Activated B cell treated with CpG ODN at 0.5 μM for 24 hours (primary cell): Measurements from ENCODE around the gene C12orf75. TPM values are rescaled to one million over a fixed set of nuclear protein-coding genes. Genes with fewer than 3 reads are reported as not detected.

ENCODE experiments used
- ATAC-seq: fragments of 200-7000 bp; cut with Tn5 transposase; one replicate; pipeline ENCODE4 v1.10.0; 2021; ENCODE audit warnings: low read depth, mild to moderate bottlenecking, moderate library complexity
- CTCF ChIA-PET: fragments of 350-600 bp; sonication (Branson Sonifier 250); formaldehyde crosslinking; loops from one replicate; lab custom pipeline; 2021; ENCODE audit warnings: antibody characterized with exemption; lab: Charles Lee
- POLR2A ChIA-PET: fragments of 350-600 bp; sonication (Branson Sonifier 250); formaldehyde crosslinking; loops from one replicate; lab custom pipeline; 2021; ENCODE audit warnings: antibody characterized with exemption; lab: Charles Lee
- DNase-seq: peaks from one replicate; pipeline ENCODE4 v3.0.0; 2022
- H3K27ac Mint-ChIP-seq: one replicate; pipeline ENCODE4 v1.8.0; 2020; ENCODE audit warnings: mixed read lengths
- H3K27me3 Mint-ChIP-seq: one replicate; pipeline ENCODE4 v1.8.0; 2021; ENCODE audit warnings: mixed read lengths
- H3K36me3 Mint-ChIP-seq: one replicate; pipeline ENCODE4 v1.8.0; 2021; ENCODE audit warnings: low read depth, mixed read lengths
- H3K4me1 Mint-ChIP-seq: one replicate; pipeline ENCODE4 v1.8.0; 2021; ENCODE audit warnings: mixed read lengths
- H3K4me3 Mint-ChIP-seq: one replicate; pipeline ENCODE4 v1.8.0; 2020; ENCODE audit warnings: mild to moderate bottlenecking, mixed read lengths
- H3K9me3 Mint-ChIP-seq: one replicate; pipeline ENCODE4 v1.8.0; 2020; ENCODE audit warnings: mixed read lengths
- intact Hi-C: fragments of 100-400 bp; cut with micrococcal nuclease; formaldehyde crosslinking; loops from one replicate; pipeline ENCODE4 v1.15.1; 2024
- total RNA-seq: library from RNA; stranded (reverse); gene quantifications from 2 replicates; pipeline ENCODE4 v1.2.3, GENCODE V29; 2022
- TF ChIP-seq, protein P1 (sequence below): fragments of 200-600 bp; IDR thresholded peaks from one replicate; pipeline ENCODE4 v1.8.0; 2022; ENCODE audit warnings: antibody characterized with exemption, mild to moderate bottlenecking

Gene C12orf75
- total RNA-seq, 1 donor from 2014 or later: 37.1 TPM

GRCh38 chr12:105334582-105334981, 4.1 kb downstream of the C12orf75 start:
- TF ChIP-seq, protein P1, sequence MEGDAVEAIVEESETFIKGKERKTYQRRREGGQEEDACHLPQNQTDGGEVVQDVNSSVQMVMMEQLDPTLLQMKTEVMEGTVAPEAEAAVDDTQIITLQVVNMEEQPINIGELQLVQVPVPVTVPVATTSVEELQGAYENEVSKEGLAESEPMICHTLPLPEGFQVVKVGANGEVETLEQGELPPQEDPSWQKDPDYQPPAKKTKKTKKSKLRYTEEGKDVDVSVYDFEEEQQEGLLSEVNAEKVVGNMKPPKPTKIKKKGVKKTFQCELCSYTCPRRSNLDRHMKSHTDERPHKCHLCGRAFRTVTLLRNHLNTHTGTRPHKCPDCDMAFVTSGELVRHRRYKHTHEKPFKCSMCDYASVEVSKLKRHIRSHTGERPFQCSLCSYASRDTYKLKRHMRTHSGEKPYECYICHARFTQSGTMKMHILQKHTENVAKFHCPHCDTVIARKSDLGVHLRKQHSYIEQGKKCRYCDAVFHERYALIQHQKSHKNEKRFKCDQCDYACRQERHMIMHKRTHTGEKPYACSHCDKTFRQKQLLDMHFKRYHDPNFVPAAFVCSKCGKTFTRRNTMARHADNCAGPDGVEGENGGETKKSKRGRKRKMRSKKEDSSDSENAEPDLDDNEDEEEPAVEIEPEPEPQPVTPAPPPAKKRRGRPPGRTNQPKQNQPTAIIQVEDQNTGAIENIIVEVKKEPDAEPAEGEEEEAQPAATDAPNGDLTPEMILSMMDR: no peak
- H3K27ac Mint-ChIP-seq: no peak overlapping the region
- POLR2A ChIA-PET: no interaction called here
- peaks cover 35% of the 10 kb centered on the region for H3K4me1 Mint-ChIP-seq
- H3K27me3 Mint-ChIP-seq: no peaks in the 10 kb centered on the region
- DNase-seq (no peak), ATAC-seq (no peak)
- CTCF ChIA-PET: interaction anchor here (0.6 kb wide), 1 partner anchor 58 kb away, joined by 3 read pairs; no protein-coding TSS in a partner anchor
- no peak overlapping the region for H3K4me3 Mint-ChIP-seq
- no peaks in the 10 kb centered on the region for H3K9me3 Mint-ChIP-seq
- intact Hi-C loops: loop anchor here (10.0 kb wide), 1 partner anchor 1050 kb away; no protein-coding TSS in a partner anchor
- H3K36me3 Mint-ChIP-seq: no peaks in the 10 kb centered on the region

DNA sequence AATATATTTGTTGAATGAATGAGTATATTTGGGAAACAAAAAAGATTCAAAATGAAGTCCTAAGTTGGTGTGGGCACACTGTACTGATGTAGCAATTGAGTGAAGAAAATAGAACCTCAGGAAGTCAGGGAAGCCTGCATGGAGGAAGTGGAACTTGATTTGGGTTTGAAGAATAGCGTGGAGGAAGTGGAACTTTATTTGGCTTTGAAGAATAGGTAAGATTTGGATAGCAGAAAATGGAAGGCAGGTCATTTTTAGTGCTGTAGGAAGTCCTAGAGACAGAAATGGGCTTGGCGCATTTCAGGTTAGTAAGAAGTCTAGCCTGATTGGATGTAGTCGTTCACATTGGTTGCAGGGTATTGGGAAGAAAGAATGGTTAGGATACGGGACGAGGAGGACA, 5.4 kb downstream of the C12orf75 start:
- intact Hi-C loops: loop anchor here (10.0 kb wide), 1 partner anchor 1051 kb away; no protein-coding TSS in a partner anchor
- TF ChIP-seq, protein P1: no peak
- CTCF ChIA-PET: no interaction called here
- Mint-ChIP-seq H3K9me3 (peaks cover 6% of the 10 kb centered on the region), H3K4me1 (peaks cover 30% of the 10 kb centered on the region), H3K36me3 (peaks cover 6% of the 10 kb centered on the region), H3K27ac (no peak overlapping the region), H3K4me3 (no peak overlapping the region), H3K27me3 (no peaks in the 10 kb centered on the region)
- POLR2A ChIA-PET: interaction anchor here (0.8 kb wide), 1 partner anchor 100 kb away, joined by 3 read pairs; the partner anchor contains the start of gene APPL2
- DNase-seq (no peak), ATAC-seq (no peak)

GRCh38 chr12:105336411-105336810, 5.9 kb downstream of the C12orf75 start:
- intact Hi-C loops: loop anchor here (10.0 kb wide), 1 partner anchor 1052 kb away; no protein-coding TSS in a partner anchor
- CTCF ChIA-PET: no interaction called here

DNA sequence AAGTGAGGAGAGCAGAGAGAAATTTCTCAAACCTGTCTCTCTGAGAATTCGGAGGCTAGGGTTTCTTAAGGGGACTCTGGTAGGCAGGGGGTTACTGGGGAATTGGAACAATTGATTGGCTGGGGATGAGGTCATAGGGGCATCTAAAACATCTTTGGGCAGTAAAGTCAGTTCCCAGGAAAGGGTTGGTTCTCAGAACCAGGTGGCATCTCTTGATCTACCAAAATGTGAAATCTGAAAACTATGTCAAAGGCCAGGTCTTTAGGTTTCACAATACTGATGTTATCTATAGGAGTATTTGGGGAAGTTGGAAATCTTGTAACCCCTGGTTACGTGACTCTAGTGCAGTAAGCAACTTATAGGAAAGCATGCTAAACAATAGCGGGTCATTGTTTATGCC, 6.9 kb downstream of the C12orf75 start:
- DNase-seq (no peak), ATAC-seq (no peak)
- Mint-ChIP-seq H3K36me3 (peaks cover 17% of the 10 kb centered on the region), H3K9me3 (peaks cover 15% of the 10 kb centered on the region), H3K27ac (no peak overlapping the region), H3K4me3 (no peak overlapping the region), H3K4me1 (peaks cover 25% of the 10 kb centered on the region), H3K27me3 (no peaks in the 10 kb centered on the region)
- ChIA-PET CTCF (no interaction called here), POLR2A (no interaction called here)
- TF ChIP-seq, protein P1: no peak
- intact Hi-C loops: loop anchor here (10.0 kb wide), 1 partner anchor 1053 kb away; no protein-coding TSS in a partner anchor

More at GRCh38 chr12:105336411-105336810, 5.9 kb downstream of the C12orf75 start:
- ATAC-seq (no peak), DNase-seq (no peak)
- Mint-ChIP-seq H3K27ac (no peak overlapping the region), H3K4me3 (no peak overlapping the region), H3K4me1 (peaks cover 28% of the 10 kb centered on the region), H3K27me3 (no peaks in the 10 kb centered on the region), H3K36me3 (peaks cover 11% of the 10 kb centered on the region), H3K9me3 (peaks cover 9% of the 10 kb centered on the region)
- POLR2A ChIA-PET: no interaction called here
- TF ChIP-seq, protein P1: no peak

DNA sequence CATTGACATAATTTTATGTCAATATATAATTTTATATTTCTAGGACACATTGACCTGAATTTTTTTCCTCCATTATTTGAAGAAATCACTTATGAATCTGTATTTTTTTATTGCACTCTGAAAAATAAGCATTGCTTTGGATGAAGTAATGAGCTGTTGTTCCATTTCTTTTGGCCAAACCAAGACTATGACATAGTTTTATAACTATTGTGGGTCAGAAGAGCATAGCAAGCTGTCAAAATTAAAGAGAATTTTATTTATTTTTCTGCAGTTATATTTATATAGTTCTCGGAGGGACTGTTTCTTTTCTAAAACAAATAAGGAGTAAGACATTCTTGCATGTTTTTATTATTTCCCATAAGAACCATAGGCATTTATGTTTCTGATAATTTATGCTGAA, 8.5 kb downstream of the C12orf75 start:
- peaks cover 15% of the 10 kb centered on the region for H3K9me3 Mint-ChIP-seq
- H3K27me3 Mint-ChIP-seq: no peaks in the 10 kb centered on the region
- ATAC-seq (no peak), DNase-seq (no peak)
- peaks cover 19% of the 10 kb centered on the region for H3K4me1 Mint-ChIP-seq
- POLR2A ChIA-PET: no interaction called here
- CTCF ChIA-PET: no interaction called here
- intact Hi-C loops: loop anchor here (10.0 kb wide), 1 partner anchor 1054 kb away; no protein-coding TSS in a partner anchor
- H3K27ac Mint-ChIP-seq: no peak overlapping the region
- H3K36me3 Mint-ChIP-seq: peaks cover 17% of the 10 kb centered on the region
- TF ChIP-seq, protein P1: no peak
- H3K4me3 Mint-ChIP-seq: no peak overlapping the region
